ENCODE results near the gene TMEM222. TPM values are rescaled to one million over a fixed set of nuclear protein-coding genes. Genes with fewer than 3 reads are reported as not detected.

The TMEM222 gene
- total RNA-seq, 6 experiments from 2014 or later, result 41.3 to 54.6 (median 46.1) TPM

GRCh38 chr1:27342391-27342777 is 20.4 kb downstream of the TMEM222 start:
- Mint-ChIP-seq H3K27me3 (ENCODE audit: insufficient read depth) (peaks cover 8% of the 10 kb centered on the region), H3K36me3 (ENCODE audit: low read depth) (no peaks in the 10 kb centered on the region), H3K9me3 (no peaks in the 10 kb centered on the region), H3K4me1 (ENCODE audit: low read depth) (peaks cover 28% of the 10 kb centered on the region), H3K4me3 (no peak overlapping the region), H3K27ac (no peak overlapping the region)
- no peak for TF ChIP-seq CTCF (IDR thresholded peaks at IDR 0.05)
- DNase-seq, result no peak

GRCh38 chr1:27342778-27343638 is 21.0 kb downstream of the TMEM222 start:
- Mint-ChIP-seq H3K36me3 (ENCODE audit: low read depth) (no peaks in the 10 kb centered on the region), H3K4me3 (no peak overlapping the region), H3K4me1 (ENCODE audit: low read depth) (peaks cover 28% of the 10 kb centered on the region), H3K27ac (no peak overlapping the region), H3K27me3 (ENCODE audit: insufficient read depth) (peaks cover 8% of the 10 kb centered on the region), H3K9me3 (no peaks in the 10 kb centered on the region)
- no peak for DNase-seq
- no peak for TF ChIP-seq CTCF (IDR thresholded peaks at IDR 0.05)

GRCh38 chr1:27343639-27344025 is 21.7 kb downstream of the TMEM222 start:
- H3K4me3 Mint-ChIP-seq, result no peak overlapping the region
- H3K4me1 Mint-ChIP-seq (ENCODE audit: low read depth), result peaks cover 28% of the 10 kb centered on the region
- no peaks in the 10 kb centered on the region for H3K36me3 Mint-ChIP-seq (ENCODE audit: low read depth)
- no peak for DNase-seq
- peaks cover 8% of the 10 kb centered on the region for H3K27me3 Mint-ChIP-seq (ENCODE audit: insufficient read depth)
- H3K27ac Mint-ChIP-seq, result no peak overlapping the region
- no peak for TF ChIP-seq CTCF (IDR thresholded peaks at IDR 0.05)
- H3K9me3 Mint-ChIP-seq, result no peaks in the 10 kb centered on the region

- Mint-ChIP-seq H3K27ac (no peak overlapping the region), H3K4me3 (no peak overlapping the region), H3K27me3 (ENCODE audit: insufficient read depth) (peaks cover 8% of the 10 kb centered on the region), H3K9me3 (no peaks in the 10 kb centered on the region), H3K36me3 (ENCODE audit: low read depth) (no peaks in the 10 kb centered on the region), H3K4me1 (ENCODE audit: low read depth) (peaks cover 24% of the 10 kb centered on the region)
- TF ChIP-seq CTCF (IDR thresholded peaks at IDR 0.05), result no peak
- no peak for DNase-seq
Observed at GRCh38 chr1:27345272-27345671, 23.3 kb downstream of the TMEM222 start.

GRCh38 chr1:27346357-27346756 is 24.4 kb downstream of the TMEM222 start:
- H3K36me3 Mint-ChIP-seq (ENCODE audit: low read depth), result no peaks in the 10 kb centered on the region
- H3K27ac Mint-ChIP-seq, result no peak overlapping the region
- H3K4me1 Mint-ChIP-seq (ENCODE audit: low read depth), result peaks cover 15% of the 10 kb centered on the region
- peaks cover 7% of the 10 kb centered on the region for H3K27me3 Mint-ChIP-seq (ENCODE audit: insufficient read depth)
- no peak for DNase-seq
- no peak for TF ChIP-seq CTCF (IDR thresholded peaks at IDR 0.05)
- no peaks in the 10 kb centered on the region for H3K9me3 Mint-ChIP-seq
- H3K4me3 Mint-ChIP-seq, result no peak overlapping the region
